H1 (cell line): Measurements from ENCODE around the gene TMEM187. TPM values are rescaled to one million over a fixed set of nuclear protein-coding genes. Genes with fewer than 3 reads are reported as not detected.

ENCODE experiments used
- CTCF ChIA-PET: fragments of 300-600 bp; sonication (Branson Sonifier 250); formaldehyde crosslinking; loops from one replicate; lab custom pipeline; 2021; ENCODE audit not compliant: partially characterized antibody; lab: Charles Lee
- POLR2A ChIA-PET: fragments of 300-600 bp; sonication (Branson Sonifier 250); formaldehyde crosslinking; loops from one replicate; lab custom pipeline; 2021; ENCODE audit warnings: inconsistent platforms; ENCODE audit not compliant: partially characterized antibody; lab: Charles Lee
- DNase-seq, 2 experiments: peaks; one replicate each; pipeline versions ENCODE4 v3.0.0 to v3.0.0-alpha.2; 2010 to 2022; ENCODE audit warnings: low spot score in 2 of 2, low read depth in 1 of 2, mixed read lengths in 1 of 2
- FAIRE-seq: peaks from 2 replicates; lab custom pipeline; 2011; peaks lifted over from hg19 to GRCh38; lab: Jason Lieb, UNC
- H2AFZ ChIP-seq: 2 replicates; pipeline ENCODE4 v1.8.1; 2012; ENCODE audit warnings: low read length, inconsistent platforms
- H2AK5ac ChIP-seq: 2 replicates; pipeline ENCODE4 v1.6.1; 2013; ENCODE audit warnings: low read depth, low read length
- H2BK120ac ChIP-seq: replicated peaks from 2 replicates; pipeline ENCODE3; 2013; ENCODE audit warnings: low read depth, low read length, inconsistent platforms
- H2BK12ac ChIP-seq: 2 replicates; pipeline ENCODE4 v1.6.1; 2013; ENCODE audit warnings: low read depth, low read length
- H2BK15ac ChIP-seq: 2 replicates; pipeline ENCODE4 v1.6.1; 2013; ENCODE audit warnings: low read length
- H2BK20ac ChIP-seq: 2 replicates; pipeline ENCODE4 v1.6.1; 2013; ENCODE audit warnings: low read length
- H2BK5ac ChIP-seq: 2 replicates; pipeline ENCODE4 v1.6.1; 2013; ENCODE audit warnings: low read depth, low read length
- H3K14ac ChIP-seq: 2 replicates; pipeline ENCODE4 v1.6.1; 2013; ENCODE audit warnings: inconsistent platforms; ENCODE audit not compliant: insufficient read length
- H3K18ac ChIP-seq: 2 replicates; pipeline ENCODE4 v1.6.1; 2013; ENCODE audit warnings: low read length; ENCODE audit errors: extremely low read depth
- H3K23ac ChIP-seq: 2 replicates; pipeline ENCODE4 v1.6.1; 2013; ENCODE audit warnings: inconsistent platforms; ENCODE audit not compliant: insufficient read length
- H3K23me2 ChIP-seq: 2 replicates; pipeline ENCODE4 v1.6.1; 2013; ENCODE audit warnings: low read depth, low read length
- H3K27ac ChIP-seq: 2 replicates; pipeline ENCODE4 v1.6.1; 2011; ENCODE audit warnings: low read depth, low read length, inconsistent platforms
- H3K27me3 ChIP-seq, 4 experiments: replicated peaks in 1 of 4; 1 replicate in 1 of 4; 2 replicates in 3 of 4; pipeline versions ENCODE4 v1.6.1 to v1.8.1; 2011 to 2013; ENCODE audit warnings: low read length in 3 of 4, mild to moderate bottlenecking in 3 of 4, inconsistent platforms in 2 of 4, mixed read lengths in 2 of 4, moderate library complexity in 1 of 4; ENCODE audit not compliant: control insufficient read depth in 3 of 4, insufficient read depth in 3 of 4; ENCODE audit errors: extremely low read depth in 1 of 4
- H3K36me3 ChIP-seq, 4 experiments: 2 replicates each; pipeline versions ENCODE4 v1.6.1 to v1.8.1; 2011 to 2013; ENCODE audit warnings: mild to moderate bottlenecking in 4 of 4, low read length in 3 of 4, moderate library complexity in 2 of 4, control low read depth in 1 of 4, inconsistent platforms in 1 of 4; ENCODE audit not compliant: insufficient read depth in 4 of 4, control insufficient read depth in 2 of 4
- H3K4ac ChIP-seq: replicated peaks from 2 replicates; pipeline ENCODE3; 2013; ENCODE audit warnings: low read length, low read depth, mixed read lengths, inconsistent platforms; ENCODE audit not compliant: insufficient read length
- H3K4me1 ChIP-seq, 4 experiments: replicated peaks in 1 of 4; 1 replicate in 1 of 4; 2 replicates in 3 of 4; pipeline versions ENCODE4 v1.6.1 to v1.8.1; 2011 to 2013; ENCODE audit warnings: low read length in 3 of 4, inconsistent platforms in 2 of 4, mixed read lengths in 1 of 4; ENCODE audit not compliant: insufficient read depth in 4 of 4, control insufficient read depth in 3 of 4
- H3K4me2 ChIP-seq, 2 experiments: 2 replicates each; pipeline versions ENCODE4 v1.6.1 to v1.8.1; 2011 to 2013; ENCODE audit warnings: low read depth in 2 of 2, low read length in 2 of 2, control low read depth in 1 of 2, inconsistent platforms in 1 of 2, mild to moderate bottlenecking in 1 of 2; ENCODE audit not compliant: insufficient read depth in 1 of 2
- H3K4me3 ChIP-seq, 4 experiments: fragments of 200-600, 300-600 bp in 1 of 4; sonication (generic), shearing (Covaris generic), sonication (Bioruptor Twin) in 1 of 4; 2 replicates each; pipeline versions ENCODE4 v1.5.1 to v1.8.1; 2011 to 2016; ENCODE audit warnings: low read length in 4 of 4, low read depth in 3 of 4, control low read depth in 2 of 4, inconsistent platforms in 2 of 4, mild to moderate bottlenecking in 2 of 4, mixed read lengths in 1 of 4, moderate library complexity in 1 of 4; ENCODE audit not compliant: insufficient read depth in 2 of 4; ENCODE audit errors: extremely low read depth in 1 of 4
- H3K56ac ChIP-seq: replicated peaks from 2 replicates; pipeline ENCODE3; 2013; ENCODE audit warnings: low read depth, mild to moderate bottlenecking, mixed read lengths, low read length, inconsistent platforms; ENCODE audit not compliant: insufficient read length
- H3K79me1 ChIP-seq: 2 replicates; pipeline ENCODE4 v1.6.1; 2013; ENCODE audit warnings: low read depth, low read length, control low read depth
- H3K79me2 ChIP-seq, 2 experiments: 2 replicates each; pipeline versions ENCODE4 v1.6.1 to v1.8.1; 2012 to 2013; ENCODE audit warnings: low read length in 2 of 2, mild to moderate bottlenecking in 2 of 2, inconsistent platforms in 1 of 2; ENCODE audit not compliant: insufficient read depth in 2 of 2, control insufficient read depth in 1 of 2
- H3K9ac ChIP-seq, 4 experiments: replicated peaks in 1 of 4; 1 replicate in 1 of 4; 2 replicates in 3 of 4; pipeline versions ENCODE4 v1.6.1 to v1.8.1; 2011 to 2013; ENCODE audit warnings: low read depth in 3 of 4, low read length in 3 of 4, control low read depth in 2 of 4, mild to moderate bottlenecking in 2 of 4, moderate library complexity in 2 of 4, inconsistent platforms in 1 of 4; ENCODE audit errors: extremely low read depth in 1 of 4
- H3K9me3 ChIP-seq, 2 experiments: 2 replicates each; pipeline versions ENCODE4 v1.6.1 to v1.8.1; 2012 to 2013; ENCODE audit warnings: mild to moderate bottlenecking in 2 of 2, moderate library complexity in 2 of 2, control low read depth in 1 of 2, inconsistent platforms in 1 of 2, low read depth in 1 of 2, low read length in 1 of 2, mixed read lengths in 1 of 2; ENCODE audit not compliant: insufficient read depth in 2 of 2
- H4K20me1 ChIP-seq, 2 experiments: replicated peaks in 1 of 2; 2 replicates each; pipeline versions ENCODE3 to v1.8.1; 2011 to 2013; ENCODE audit warnings: inconsistent platforms in 2 of 2, low read length in 2 of 2, mild to moderate bottlenecking in 1 of 2; ENCODE audit not compliant: insufficient read depth in 2 of 2, control insufficient read depth in 1 of 2
- H4K5ac ChIP-seq: 2 replicates; pipeline ENCODE4 v1.6.1; 2013; ENCODE audit warnings: low read length, low read depth, mixed read lengths, inconsistent platforms; ENCODE audit not compliant: insufficient read length
- H4K8ac ChIP-seq: 2 replicates; pipeline ENCODE4 v1.8.0; 2013; ENCODE audit warnings: mild to moderate bottlenecking, moderate library complexity, low read length, inconsistent platforms; ENCODE audit not compliant: insufficient read depth; ENCODE audit errors: extremely low read depth
- H4K91ac ChIP-seq: replicated peaks from 2 replicates; pipeline ENCODE3; 2013; ENCODE audit warnings: low read length, mixed read lengths, inconsistent platforms; ENCODE audit not compliant: insufficient read length
- RFX5 ChIP-seq: IDR thresholded peaks from 2 replicates; pipeline ENCODE4 v1.6.1; 2011; ENCODE audit warnings: low read depth, low read length, improper control_type of control experiment, borderline replicate concordance
- RXRA ChIP-seq: IDR thresholded peaks from 2 replicates; pipeline ENCODE4 v1.6.1; 2011; ENCODE audit warnings: low read depth, mild to moderate bottlenecking, low read length, moderate library complexity; ENCODE audit not compliant: insufficient read depth
- WGBS, 2 experiments: shearing (Covaris generic) in 1 of 2; methylation state at CpG; one replicate each; pipeline versions ENCODE4 v1.1.6 to v1.1.7; 2013 to 2015; ENCODE audit warnings: low lambda C conversion rate in 2 of 2, mixed read lengths in 2 of 2, inconsistent platforms in 1 of 2, low coverage in 1 of 2, missing lambda C conversion rate in 1 of 2; ENCODE audit not compliant: insufficient replicate concordance in 2 of 2, insufficient coverage in 1 of 2, insufficient read length in 1 of 2; ENCODE audit errors: extremely low coverage in 1 of 2, missing lambda C conversion rate in 1 of 2; 5-methylcytosine and 5-hydroxymethylcytosine counted together
- polyA plus RNA-seq, 7 experiments: library from polyadenylated mRNA; depleted of rRNA in 3 of 7; stranded (reverse) in 5 of 7; unstranded in 2 of 7; fragments of >200 nt in 5 of 7; fragments of 200-250 nt in 2 of 7; gene quantifications; 1 replicate in 5 of 7; 2 replicates in 1 of 7; 4 replicates in 1 of 7; pipeline versions ENCODE4 v1.2.1 to v1.2.3, GENCODE V29; 2011 to 2013; ENCODE audit warnings: missing spikeins in 2 of 7, mixed read lengths in 2 of 7
- total RNA-seq: library from RNA; stranded (reverse); fragmentation: NEBNext Ultra II Directional; extraction: Animal tissue kit (Norgen Biotek cat#: 25700); gene quantifications from 2 replicates; pipeline ENCODE4 v1.2.1, GENCODE V29; 2021

The TMEM187 gene
- total and polyA plus RNA-seq, 2 of the 8 experiments (the other 6 are each of a cell fraction or from before 2014, with no cell fraction given): 5.0 to 14.5 TPM

- H3K4me3 ChIP-seq: no peak overlapping the region
- H3K23me2 ChIP-seq: no peaks in the 10 kb centered on the region
- H3K9ac ChIP-seq: no peak overlapping the region
- H3K79me1 ChIP-seq: no peaks in the 10 kb centered on the region
- no peak for DNase-seq
- no peak overlapping the region for H3K4ac ChIP-seq
- peaks cover 0 to 16% (median 7%) of the 10 kb centered on the region in 4 experiments; a peak in 4 of 8 replicates for H3K36me3 ChIP-seq
- H2BK5ac ChIP-seq: no peak overlapping the region
- H2BK120ac ChIP-seq: no peak overlapping the region
- H3K23ac ChIP-seq: no peak overlapping the region
- H3K14ac ChIP-seq: no peak overlapping the region
- H2BK20ac ChIP-seq: no peak overlapping the region
- WGBS, 2 experiments: 78% methylated on average over 1 of the region's 1 CpG; no CpG with 5 or more reads in 1 of the 2 experiments
- ChIA-PET POLR2A (interaction anchor here (1.5 kb wide), 2 partner anchors 9 to 63 kb away, joined by 3 to 6 read pairs; no protein-coding TSS in a partner anchor), CTCF (interaction anchor here (2.1 to 4.2 kb wide), 2 partner anchors 14 to 24 kb away, joined by 7 to 29 read pairs; no protein-coding TSS in a partner anchor)
- H4K5ac ChIP-seq: no peak overlapping the region
- H2AFZ ChIP-seq: no peak overlapping the region
- no peaks in the 10 kb centered on the region for H3K9me3 ChIP-seq
- H2BK15ac ChIP-seq: no peak overlapping the region
- no peak overlapping the region for H4K91ac ChIP-seq
- H4K20me1 ChIP-seq: no peaks in the 10 kb centered on the region
- no peaks in the 10 kb centered on the region for H3K79me2 ChIP-seq
- H3K27me3 ChIP-seq: no peaks in the 10 kb centered on the region
- no peak overlapping the region for H2AK5ac ChIP-seq
- H3K18ac ChIP-seq: no peak overlapping the region
- H2BK12ac ChIP-seq: no peak overlapping the region
- H3K56ac ChIP-seq: no peak overlapping the region
- FAIRE-seq: no peak
- no peak overlapping the region for H4K8ac ChIP-seq
- H3K4me1 ChIP-seq: peaks cover 0 to 14% (median 2%) of the 10 kb centered on the region in 4 experiments; a peak in 4 of 7 replicates
- no peak overlapping the region for H3K27ac ChIP-seq
- no peak overlapping the region for H3K4me2 ChIP-seq
- TF ChIP-seq RXRA (no peak), RFX5 (no peak)
Observed at GRCh38 chrX:154027986-154028385, 55.4 kb downstream of the TMEM187 start.
